Transverse colon (tissue), 4 donors: ENCODE data around the gene LGALS7.

Experiments used
- POLR2A ChIP-seq: fragments of 450-650 bp; IDR thresholded peaks from one replicate; pipeline ENCODE4 v1.6.1; 2016; ENCODE audit warnings: antibody characterized with exemption, mild to moderate bottlenecking, moderate library complexity
- POLR2AphosphoS5 ChIP-seq, 3 donors: sonication (generic); formaldehyde crosslinking; IDR thresholded peaks; one replicate each; pipeline ENCODE4 v1.6.1; 2016; ENCODE audit warnings: antibody characterized with exemption in 3 of 3
- TF ChIP-seq, protein P1 (sequence below), 5 experiments: fragments of 200-600 bp in 3 of 5; fragments of 450-650 bp in 2 of 5; sonication (generic) in 3 of 5; IDR thresholded peaks; 1 replicate in 2 of 5; 2 replicates in 3 of 5; pipeline ENCODE4 v1.5.1; 2016 to 2017; ENCODE audit warnings: antibody characterized with exemption in 5 of 5, inconsistent platforms in 3 of 5, mild to moderate bottlenecking in 2 of 5, moderate library complexity in 1 of 5

DNA sequence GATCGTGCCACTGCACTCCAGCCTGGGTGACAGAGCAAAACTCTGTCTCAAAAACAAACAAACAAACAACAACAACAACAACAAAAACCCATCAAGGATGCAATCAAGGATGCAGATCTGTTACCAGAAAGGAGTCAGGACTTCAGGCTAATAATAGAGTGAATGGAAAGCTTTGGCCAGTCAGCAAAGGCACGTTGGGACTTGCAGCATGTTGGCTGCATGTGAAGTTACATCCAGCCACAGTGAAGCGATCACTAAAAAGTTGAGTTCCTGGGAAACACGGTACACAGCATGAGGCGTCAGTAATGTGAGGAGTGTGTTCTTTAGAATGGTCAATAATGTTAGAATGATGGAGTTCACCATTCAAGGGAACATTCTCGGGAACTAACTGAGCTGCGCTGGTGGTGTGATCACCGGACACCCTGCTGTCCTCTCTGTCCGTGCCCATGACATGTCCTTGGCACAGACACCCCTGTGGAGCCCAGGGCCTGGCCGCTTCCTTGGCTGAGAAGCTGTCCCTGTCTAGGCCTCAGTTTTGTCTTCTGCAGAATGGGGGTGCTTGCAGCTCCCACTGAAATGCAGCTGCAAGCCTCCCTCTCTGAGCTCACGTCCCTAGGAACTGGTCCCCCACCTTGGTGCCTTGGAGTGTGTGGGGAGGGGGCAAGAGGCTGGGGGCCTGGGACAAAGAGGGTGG is 13.4 kb upstream of the LGALS7 start:
- TF ChIP-seq, protein P1, sequence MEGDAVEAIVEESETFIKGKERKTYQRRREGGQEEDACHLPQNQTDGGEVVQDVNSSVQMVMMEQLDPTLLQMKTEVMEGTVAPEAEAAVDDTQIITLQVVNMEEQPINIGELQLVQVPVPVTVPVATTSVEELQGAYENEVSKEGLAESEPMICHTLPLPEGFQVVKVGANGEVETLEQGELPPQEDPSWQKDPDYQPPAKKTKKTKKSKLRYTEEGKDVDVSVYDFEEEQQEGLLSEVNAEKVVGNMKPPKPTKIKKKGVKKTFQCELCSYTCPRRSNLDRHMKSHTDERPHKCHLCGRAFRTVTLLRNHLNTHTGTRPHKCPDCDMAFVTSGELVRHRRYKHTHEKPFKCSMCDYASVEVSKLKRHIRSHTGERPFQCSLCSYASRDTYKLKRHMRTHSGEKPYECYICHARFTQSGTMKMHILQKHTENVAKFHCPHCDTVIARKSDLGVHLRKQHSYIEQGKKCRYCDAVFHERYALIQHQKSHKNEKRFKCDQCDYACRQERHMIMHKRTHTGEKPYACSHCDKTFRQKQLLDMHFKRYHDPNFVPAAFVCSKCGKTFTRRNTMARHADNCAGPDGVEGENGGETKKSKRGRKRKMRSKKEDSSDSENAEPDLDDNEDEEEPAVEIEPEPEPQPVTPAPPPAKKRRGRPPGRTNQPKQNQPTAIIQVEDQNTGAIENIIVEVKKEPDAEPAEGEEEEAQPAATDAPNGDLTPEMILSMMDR (IDR thresholded peaks at IDR 0.05): no peak
- TF ChIP-seq POLR2AphosphoS5 (IDR thresholded peaks at IDR 0.05) (no peak), POLR2A (no peak)
